ENCODE results near the gene CASKIN1.

Gene CASKIN1

DNA sequence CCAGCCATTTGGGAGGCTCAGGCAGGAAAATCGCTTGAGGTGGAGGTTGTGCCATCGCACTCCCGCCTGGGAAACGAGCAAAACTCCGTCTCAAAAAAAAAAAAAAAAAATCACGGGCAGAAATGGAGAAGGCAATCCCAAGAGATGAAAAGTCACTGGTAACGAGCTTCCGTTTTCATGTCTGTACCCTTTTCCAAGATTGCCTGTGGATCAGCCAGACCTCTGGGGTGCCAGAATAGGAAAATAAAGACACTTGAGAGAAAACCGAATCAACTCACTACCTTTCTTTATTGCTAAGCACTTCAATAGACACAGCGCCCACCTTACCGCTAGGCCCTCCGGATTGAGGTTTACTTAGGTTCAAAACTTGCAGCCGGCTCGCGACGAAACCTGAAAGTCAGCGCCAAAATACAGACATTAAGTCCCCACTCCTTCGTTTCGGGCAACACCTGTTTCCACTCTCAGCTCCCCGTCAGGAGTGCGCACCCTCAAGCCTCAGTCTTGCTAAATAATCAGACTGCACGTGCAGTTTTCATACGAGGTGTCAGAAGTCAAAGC lies 41.8 kb downstream of the CASKIN1 start:
- TF ChIP-seq, protein P1, sequence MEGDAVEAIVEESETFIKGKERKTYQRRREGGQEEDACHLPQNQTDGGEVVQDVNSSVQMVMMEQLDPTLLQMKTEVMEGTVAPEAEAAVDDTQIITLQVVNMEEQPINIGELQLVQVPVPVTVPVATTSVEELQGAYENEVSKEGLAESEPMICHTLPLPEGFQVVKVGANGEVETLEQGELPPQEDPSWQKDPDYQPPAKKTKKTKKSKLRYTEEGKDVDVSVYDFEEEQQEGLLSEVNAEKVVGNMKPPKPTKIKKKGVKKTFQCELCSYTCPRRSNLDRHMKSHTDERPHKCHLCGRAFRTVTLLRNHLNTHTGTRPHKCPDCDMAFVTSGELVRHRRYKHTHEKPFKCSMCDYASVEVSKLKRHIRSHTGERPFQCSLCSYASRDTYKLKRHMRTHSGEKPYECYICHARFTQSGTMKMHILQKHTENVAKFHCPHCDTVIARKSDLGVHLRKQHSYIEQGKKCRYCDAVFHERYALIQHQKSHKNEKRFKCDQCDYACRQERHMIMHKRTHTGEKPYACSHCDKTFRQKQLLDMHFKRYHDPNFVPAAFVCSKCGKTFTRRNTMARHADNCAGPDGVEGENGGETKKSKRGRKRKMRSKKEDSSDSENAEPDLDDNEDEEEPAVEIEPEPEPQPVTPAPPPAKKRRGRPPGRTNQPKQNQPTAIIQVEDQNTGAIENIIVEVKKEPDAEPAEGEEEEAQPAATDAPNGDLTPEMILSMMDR (IDR thresholded peaks at IDR 0.05), result no peak
- Mint-ChIP-seq H3K36me3 (ENCODE audit: low read depth) (peaks cover 6% of the 10 kb centered on the region), H3K27ac (no peak overlapping the region), H3K27me3 (ENCODE audit: low read depth, poor library complexity) (peaks cover under 1% of the 10 kb centered on the region), H3K4me3 (peak overlapping the region; percentile 93), H3K4me1 (peaks cover 79% of the 10 kb centered on the region), H3K9me3 (no peaks in the 10 kb centered on the region)
- DNase-seq, result no peak

DNA sequence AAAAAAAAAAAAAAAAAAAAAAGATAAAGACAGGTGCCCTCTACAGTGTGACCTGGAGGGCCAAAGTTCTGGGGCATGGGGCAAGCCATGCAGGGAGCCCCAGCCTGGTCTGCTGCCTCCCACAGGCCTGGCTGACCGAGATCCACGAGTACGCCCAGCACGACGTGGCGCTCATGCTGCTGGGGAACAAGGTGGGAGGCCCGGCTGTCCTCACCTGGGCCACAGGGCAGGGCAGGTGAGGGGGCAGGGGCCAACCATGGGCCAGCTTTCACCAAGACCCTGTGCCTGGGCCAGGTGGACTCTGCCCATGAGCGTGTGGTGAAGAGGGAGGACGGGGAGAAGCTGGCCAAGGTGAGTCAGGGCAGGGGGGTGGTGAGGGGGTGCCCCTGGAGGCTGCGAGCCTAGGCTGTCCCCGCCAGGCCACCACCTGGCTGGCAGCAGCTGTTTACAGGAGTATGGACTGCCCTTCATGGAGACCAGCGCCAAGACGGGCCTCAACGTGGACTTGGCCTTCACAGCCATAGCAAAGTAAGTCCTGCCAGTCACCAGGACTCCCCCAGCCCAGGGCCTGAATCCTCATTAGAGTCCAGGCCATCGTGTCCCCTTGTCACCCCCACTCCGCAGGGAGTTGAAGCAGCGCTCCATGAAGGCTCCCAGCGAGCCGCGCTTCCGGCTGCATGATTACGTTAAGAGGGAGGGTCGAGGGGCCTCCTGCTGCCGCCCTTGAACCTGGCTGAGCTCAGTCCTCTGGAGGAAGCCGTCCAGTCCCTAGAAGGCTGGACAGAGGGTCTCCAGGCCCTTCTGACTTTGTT lies 43.5 kb downstream of the CASKIN1 start:
- Mint-ChIP-seq H3K36me3 (ENCODE audit: low read depth) (peaks cover 6% of the 10 kb centered on the region), H3K27ac (no peak overlapping the region), H3K9me3 (no peaks in the 10 kb centered on the region), H3K27me3 (ENCODE audit: low read depth, poor library complexity) (peaks cover 6% of the 10 kb centered on the region), H3K4me1 (peaks cover 74% of the 10 kb centered on the region), H3K4me3 (peak overlapping the region; percentile 93)
- TF ChIP-seq, protein P1 (IDR thresholded peaks at IDR 0.05), result no peak
- DNase-seq, result no peak

DNA sequence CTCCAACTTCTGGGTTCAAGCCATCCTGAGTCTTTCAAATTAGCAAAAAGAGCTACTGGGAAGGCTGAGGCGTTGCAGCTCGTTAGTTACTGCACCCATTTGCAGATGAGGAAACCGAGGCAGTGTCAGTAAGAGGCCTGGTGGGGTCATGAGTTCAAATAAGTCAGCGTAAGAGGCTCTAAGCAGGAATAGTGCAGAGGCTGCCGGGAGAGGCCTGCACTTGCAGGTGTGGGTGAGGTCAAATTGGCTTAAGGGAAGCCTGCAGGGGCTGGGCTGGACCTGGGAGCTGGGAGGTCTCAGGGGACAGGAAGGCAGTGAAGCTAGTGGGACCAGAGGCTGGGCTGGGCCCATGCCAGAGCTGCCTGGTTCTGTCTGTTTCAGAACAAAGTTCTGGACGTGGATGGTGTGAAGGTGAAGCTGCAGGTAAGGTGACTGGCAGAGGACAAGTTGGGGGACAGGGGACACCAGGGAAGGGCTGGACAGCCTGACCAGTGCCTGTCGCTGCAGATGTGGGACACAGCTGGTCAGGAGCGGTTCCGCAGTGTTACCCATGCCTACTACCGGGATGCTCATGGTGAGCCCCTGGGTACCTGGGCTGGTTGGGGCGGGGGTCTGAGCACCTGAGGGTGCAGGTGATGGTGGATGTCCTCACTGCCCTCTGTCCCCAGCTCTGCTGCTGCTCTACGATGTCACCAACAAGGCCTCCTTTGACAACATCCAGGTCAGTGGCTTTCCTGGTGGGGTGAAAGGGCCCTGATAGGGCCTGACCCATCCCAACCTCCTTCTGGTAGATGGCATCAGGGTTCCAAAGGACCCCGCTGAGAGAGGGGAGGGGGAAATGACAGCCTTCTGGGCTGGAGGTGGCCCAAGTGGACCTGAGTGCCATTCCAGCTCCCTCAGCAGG lies 45.0 kb downstream of the CASKIN1 start:
- DNase-seq, result no peak
- Mint-ChIP-seq H3K36me3 (ENCODE audit: low read depth) (peaks cover 6% of the 10 kb centered on the region), H3K4me1 (peaks cover 66% of the 10 kb centered on the region), H3K9me3 (no peaks in the 10 kb centered on the region), H3K27me3 (ENCODE audit: low read depth, poor library complexity) (peaks cover 6% of the 10 kb centered on the region), H3K27ac (peak overlapping the region; percentile 79), H3K4me3 (peak overlapping the region; percentile 69)
- TF ChIP-seq, protein P1 (IDR thresholded peaks at IDR 0.05), result no peak

DNA sequence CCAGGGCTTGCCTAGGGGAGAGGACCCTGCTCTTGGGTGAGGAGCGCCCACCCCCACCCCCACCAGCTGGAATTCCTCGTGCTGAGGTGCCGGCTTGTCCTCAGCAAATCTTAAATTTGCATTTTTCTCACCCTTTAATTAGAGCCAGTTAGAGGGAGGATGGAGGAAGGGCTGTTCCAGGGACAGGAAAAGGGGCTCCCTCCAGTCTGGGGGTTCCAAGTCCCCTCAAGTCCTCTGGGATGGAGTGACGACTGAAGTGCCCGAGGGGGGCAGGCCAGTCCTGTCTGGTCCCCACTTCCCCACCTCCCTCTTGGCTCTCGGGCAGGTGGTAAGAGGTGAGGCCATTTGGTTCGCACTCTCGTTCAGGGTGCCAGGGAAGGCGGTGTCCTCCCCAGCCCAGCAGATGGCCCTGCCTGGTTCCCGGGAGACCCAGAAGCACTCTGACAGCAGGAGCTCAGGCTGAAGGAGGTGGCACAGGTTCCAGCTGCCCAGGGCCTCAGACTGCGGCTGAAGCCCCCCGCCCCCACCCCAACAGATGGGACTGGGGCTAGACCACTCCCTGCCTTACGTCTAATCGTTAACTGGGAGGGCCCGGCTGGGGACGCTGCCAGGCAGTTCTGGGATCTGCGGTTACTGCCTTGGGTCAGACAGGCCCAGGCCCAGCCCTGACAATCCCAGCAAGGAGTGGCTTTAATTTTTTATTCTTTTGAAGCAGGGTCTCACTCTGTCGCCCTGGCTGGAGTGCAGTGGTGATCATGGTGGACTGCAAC lies 45.8 kb downstream of the CASKIN1 start:
- Mint-ChIP-seq H3K4me1 (peaks cover 66% of the 10 kb centered on the region), H3K9me3 (no peaks in the 10 kb centered on the region), H3K4me3 (peak overlapping the region; percentile 69), H3K27me3 (ENCODE audit: low read depth, poor library complexity) (peaks cover 6% of the 10 kb centered on the region), H3K36me3 (ENCODE audit: low read depth) (peaks cover 8% of the 10 kb centered on the region), H3K27ac (peak overlapping the region; percentile 79)
- TF ChIP-seq, protein P1 (IDR thresholded peaks at IDR 0.05), result no peak
- no peak for DNase-seq

DNA sequence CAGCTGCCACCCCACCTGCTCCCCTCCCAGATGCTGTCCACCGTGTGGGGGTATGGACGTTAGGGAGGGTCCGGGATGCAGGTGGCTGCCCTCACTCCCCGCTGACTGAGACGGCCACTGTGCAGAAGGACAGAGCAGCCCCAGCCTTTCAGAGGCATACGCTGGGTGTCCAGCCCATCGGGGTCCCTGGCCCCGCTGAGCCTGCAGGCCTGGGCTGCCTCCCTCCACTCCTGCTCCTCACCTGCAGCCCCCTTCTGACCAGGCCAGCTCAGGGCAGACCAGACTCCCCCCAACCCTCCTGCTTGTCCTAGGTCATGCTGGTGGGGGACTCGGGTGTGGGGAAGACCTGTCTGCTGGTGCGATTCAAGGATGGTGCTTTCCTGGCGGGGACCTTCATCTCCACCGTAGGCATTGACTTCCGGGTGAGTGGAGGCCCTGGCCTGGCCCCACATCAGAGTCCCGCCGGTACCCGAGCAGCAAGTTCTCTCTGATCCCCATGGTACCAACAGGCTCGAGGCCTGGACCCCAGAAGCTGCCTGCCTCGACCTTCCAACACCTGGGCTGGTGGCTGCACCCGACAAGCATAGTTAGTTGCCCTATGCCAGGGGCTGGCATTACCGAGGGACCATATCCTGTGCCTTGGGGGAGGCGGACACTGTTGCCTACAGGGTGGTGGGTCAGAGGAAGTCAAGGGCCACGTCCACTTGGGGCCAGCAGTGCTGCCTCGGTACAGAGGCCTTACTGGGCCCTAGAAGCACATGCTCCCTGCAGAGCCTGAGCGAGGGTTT lies 46.6 kb downstream of the CASKIN1 start:
- H3K27ac Mint-ChIP-seq, result no peak overlapping the region
- peak overlapping the region; percentile 74 for H3K4me3 Mint-ChIP-seq
- peaks cover 67% of the 10 kb centered on the region for H3K4me1 Mint-ChIP-seq
- H3K9me3 Mint-ChIP-seq, result no peaks in the 10 kb centered on the region
- TF ChIP-seq, protein P1 (IDR thresholded peaks at IDR 0.05), result no peak
- H3K36me3 Mint-ChIP-seq (ENCODE audit: low read depth), result peaks cover 11% of the 10 kb centered on the region
- no peak for DNase-seq
- H3K27me3 Mint-ChIP-seq (ENCODE audit: low read depth, poor library complexity), result peaks cover 6% of the 10 kb centered on the region
